ENCODE results near the gene COLEC12.
A peak's percentile ranks its signal among the peaks of the same experiment; 100 is the strongest.
"Not testable (repeated sequence)": the region's sequence is repeated elsewhere in the genome, so short reads cannot be mapped to it uniquely, and the experiment has no call there.

The COLEC12 gene

GRCh38 chr18:310042-310441 is 190.5 kb downstream of the COLEC12 start:
- DNase-seq: no peak

GRCh38 chr18:308086-308485 is 192.4 kb downstream of the COLEC12 start:
- not testable (repeated sequence) for DNase-seq

GRCh38 chr18:306608-307255 is 193.8 kb downstream of the COLEC12 start:
- DNase-seq: no peak

GRCh38 chr18:305003-305501 is 195.4 kb downstream of the COLEC12 start:
- no peak for DNase-seq

GRCh38 chr18:303607-304006 is 196.9 kb downstream of the COLEC12 start:
- no peak for DNase-seq

- DNase-seq: no peak
Observed at GRCh38 chr18:303011-303410, 197.5 kb downstream of the COLEC12 start.

- DNase-seq: no peak
Observed at GRCh38 chr18:302097-302496, 198.4 kb downstream of the COLEC12 start.

GRCh38 chr18:297936-298335 is 202.6 kb downstream of the COLEC12 start:
- no peak for DNase-seq

- DNase-seq: no peak
Observed at GRCh38 chr18:295756-296490, 204.6 kb downstream of the COLEC12 start.

- no peak for DNase-seq
Observed at GRCh38 chr18:294566-294965, 205.9 kb downstream of the COLEC12 start.

GRCh38 chr18:293536-293935 is 207.0 kb downstream of the COLEC12 start:
- DNase-seq: no peak

- DNase-seq: no peak
Observed at GRCh38 chr18:292271-292670, 208.2 kb downstream of the COLEC12 start.

- DNase-seq: not testable (repeated sequence)
Observed at GRCh38 chr18:289970-290369, 210.5 kb downstream of the COLEC12 start.

GRCh38 chr18:289026-289425 is 211.5 kb downstream of the COLEC12 start:
- no peak for DNase-seq

- DNase-seq: no peak
Observed at GRCh38 chr18:286515-287310, 213.8 kb downstream of the COLEC12 start.

GRCh38 chr18:285817-286216 is 214.7 kb downstream of the COLEC12 start:
- no peak for DNase-seq

GRCh38 chr18:275486-275885 is 225.0 kb downstream of the COLEC12 start:
- DNase-seq: no peak

GRCh38 chr18:274313-274712 is 226.2 kb downstream of the COLEC12 start:
- no peak for DNase-seq

GRCh38 chr18:273525-273924 is 227.0 kb downstream of the COLEC12 start:
- no peak for DNase-seq

- DNase-seq: no peak
Observed at GRCh38 chr18:272650-273049, 227.9 kb downstream of the COLEC12 start.

GRCh38 chr18:269480-270095 is 230.9 kb downstream of the COLEC12 start:
- no peak for DNase-seq

- peak; percentile 65 for DNase-seq
Observed at GRCh38 chr18:267688-268552, 232.6 kb downstream of the COLEC12 start, which contains the start of gene THOC1. Gene THOC1, minus strand, starts transcription at chr18:268047. Its CDS starts 28 bp downstream, at chr18:268019.
